Activated T-helper 1 cell treated with anti-CD3 and anti-CD28 coated beads, Interleukin-2, amount 50 U/mL, for 16 hours (primary cell): ENCODE measurements around the gene CLCF1.
A peak's percentile ranks its signal among the peaks of the same experiment; 100 is the strongest.

Experiments
- DNase-seq, 2 donors: peaks; one replicate each; pipeline ENCODE4 v3.0.0-alpha.2; 2020; ENCODE audit warnings: low read depth in 1 of 2, low spot score in 1 of 2

The CLCF1 gene

GRCh38 chr11:67357831-67358670 lies 15.3 kb downstream of the CLCF1 start:
- no peak for DNase-seq

DNA sequence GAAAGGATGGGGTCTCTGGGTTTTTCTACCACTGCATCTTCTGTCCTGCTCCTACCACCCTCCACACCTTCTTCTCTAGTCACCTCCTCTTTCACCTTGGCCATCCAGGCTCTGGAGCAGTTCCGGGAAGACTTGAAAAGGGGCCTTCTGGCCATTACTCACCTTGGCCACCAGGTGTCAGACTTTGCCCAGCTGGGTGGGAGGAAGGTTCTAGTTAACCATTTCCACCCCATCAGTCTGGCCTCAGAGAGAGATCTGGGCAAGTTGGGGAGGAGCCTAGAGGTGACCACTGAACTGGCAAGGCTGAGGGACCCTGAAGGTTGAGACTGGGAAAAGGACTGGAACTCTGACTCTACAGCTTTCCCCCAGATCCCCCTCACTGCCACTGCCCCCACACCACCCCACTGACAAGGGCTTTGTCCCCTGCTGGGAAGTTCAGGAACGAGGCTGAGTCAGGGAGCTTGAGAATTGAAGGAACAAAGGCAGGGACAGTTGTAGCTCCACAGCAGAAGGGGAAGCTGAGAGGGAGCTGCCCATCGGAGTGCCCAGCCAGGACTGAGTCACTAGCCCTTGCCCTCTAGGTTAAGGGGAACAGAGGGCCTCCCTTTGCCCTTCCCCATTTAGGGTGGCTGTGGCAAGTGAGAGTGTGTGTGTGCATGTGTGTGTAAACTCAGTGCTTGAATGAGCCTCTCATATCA lies 16.4 kb downstream of the CLCF1 start:
- DNase-seq, result peak; percentile 40 to 53

- DNase-seq, result no peak
Observed at GRCh38 chr11:67356387-67356863, 17.0 kb downstream of the CLCF1 start.

DNA sequence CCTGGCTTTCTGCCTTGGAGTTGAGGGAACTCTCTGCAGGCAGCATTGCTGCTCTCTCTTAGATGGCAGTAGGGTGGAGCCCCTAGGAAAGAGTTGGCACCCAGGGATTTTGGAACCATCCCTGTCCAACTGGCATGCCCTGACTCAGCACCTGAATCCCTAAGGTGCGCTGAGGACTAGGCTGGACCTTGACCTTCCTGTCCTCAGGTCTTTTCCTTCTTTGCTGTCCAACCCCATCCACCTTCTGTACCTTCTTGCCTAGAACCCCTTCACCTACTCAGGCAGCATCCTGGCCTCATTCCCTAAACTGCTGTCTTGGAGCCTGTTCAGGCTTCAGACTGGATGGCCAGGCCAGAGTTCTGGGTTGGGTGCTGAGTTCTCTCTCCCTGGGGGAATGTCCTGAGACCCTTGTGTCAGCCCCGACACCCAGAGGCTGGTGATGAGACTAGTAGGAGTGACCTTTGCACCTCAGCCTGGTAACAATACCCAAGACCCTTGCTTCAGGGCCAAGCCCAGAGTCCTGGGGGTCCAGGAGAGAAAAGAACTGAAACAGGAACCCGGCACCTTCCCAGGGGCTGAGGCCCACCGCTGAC lies 17.5 kb downstream of the CLCF1 start:
- DNase-seq, result no peak

GRCh38 chr11:67355023-67355793 lies 18.2 kb downstream of the CLCF1 start:
- no peak for DNase-seq

DNA sequence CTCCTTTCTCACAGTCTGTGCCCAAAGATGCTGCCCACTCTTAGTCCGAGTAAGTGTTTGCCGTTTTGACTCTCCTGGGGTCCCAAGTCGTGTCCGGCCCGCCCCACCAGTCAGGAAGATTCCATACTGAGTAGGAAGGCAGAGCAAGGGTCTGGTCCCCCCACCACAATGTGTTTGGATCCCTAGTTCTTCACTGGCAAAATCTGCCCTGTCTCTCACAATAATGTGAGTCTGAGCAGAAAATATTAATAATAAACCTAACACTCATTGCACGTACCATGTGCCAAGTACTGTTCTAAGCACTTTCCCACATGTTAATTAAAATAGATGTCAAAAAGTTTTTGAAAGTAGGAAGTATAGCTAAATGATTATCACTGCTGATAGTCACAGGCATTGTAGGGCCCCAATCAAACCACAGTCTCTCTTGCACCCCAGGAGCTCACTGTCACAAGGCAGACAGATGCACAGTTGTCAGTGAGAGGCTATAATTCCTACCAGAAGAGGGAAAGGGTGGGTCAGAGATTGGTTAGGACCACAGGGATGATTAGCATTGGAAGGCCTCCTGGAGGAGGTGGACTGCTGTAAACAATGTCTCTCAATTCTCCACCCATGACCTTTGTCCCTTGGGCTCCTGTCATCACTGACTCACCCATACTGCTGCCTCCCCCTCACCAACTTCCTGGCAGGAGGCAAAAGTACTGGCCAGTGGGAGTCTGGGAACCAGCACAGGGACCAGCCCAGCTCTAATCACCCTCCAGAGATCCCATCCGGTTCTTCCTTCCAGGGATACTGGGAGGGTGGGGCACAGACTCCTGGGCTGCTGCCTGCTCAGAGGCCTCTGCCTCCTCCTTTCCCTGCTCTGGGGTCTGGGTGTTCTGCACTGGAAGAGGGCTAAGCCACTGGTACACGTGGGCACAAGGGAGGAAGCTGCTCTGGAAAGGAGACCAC lies 19.0 kb downstream of the CLCF1 start:
- DNase-seq, result no peak

DNA sequence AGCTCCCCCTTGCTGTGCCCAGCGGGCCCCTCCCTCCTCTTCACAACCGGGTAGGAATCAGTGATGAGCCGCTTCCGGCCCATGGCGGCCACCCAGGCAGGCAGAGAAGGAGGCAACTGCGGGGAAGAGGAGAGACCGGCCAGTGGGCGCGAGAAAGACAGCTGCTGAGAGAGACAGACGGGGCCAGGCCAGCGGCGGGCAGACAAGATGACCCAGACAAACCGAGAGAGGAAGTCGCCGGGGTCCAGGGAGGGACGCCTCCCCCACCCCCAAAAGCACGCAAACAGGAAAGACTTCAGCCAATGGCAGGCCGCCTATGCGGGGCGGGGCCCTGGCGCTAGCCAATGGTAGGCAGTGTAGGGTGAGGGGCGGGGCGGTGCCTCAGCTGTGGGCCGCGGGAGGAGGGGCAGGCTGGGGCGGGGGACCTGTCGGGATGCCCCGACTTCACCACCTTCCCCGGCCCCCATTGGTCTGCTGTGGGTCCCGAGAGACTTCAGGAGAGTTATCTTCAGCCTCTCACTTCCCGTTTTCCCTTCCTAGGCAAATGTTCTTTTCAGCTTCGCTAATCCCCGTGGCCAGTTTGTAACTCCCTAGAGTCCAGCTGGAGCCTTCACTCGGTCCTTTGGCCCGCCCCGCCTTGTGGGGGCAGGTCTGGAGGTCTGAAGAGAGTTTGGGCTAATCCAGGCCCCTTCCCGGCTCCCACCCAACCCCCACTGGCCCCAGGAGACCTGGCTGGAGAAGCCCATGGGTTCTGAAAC lies 19.9 kb downstream of the CLCF1 start, which contains the start of gene POLD4:
Gene POLD4 (minus strand): TSS at position 230 of the 758 bp plus-strand sequence. CDS start 147 bp downstream, at position 83.
- peak; percentile 90 to 91 for DNase-seq

GRCh38 chr11:67352546-67353316 lies 20.7 kb downstream of the CLCF1 start:
- no peak for DNase-seq

- peak; percentile 37 to 47 for DNase-seq
Observed at GRCh38 chr11:67351275-67352005, 22.0 kb downstream of the CLCF1 start.

GRCh38 chr11:67349928-67350465 lies 23.4 kb downstream of the CLCF1 start:
- no peak for DNase-seq

DNA sequence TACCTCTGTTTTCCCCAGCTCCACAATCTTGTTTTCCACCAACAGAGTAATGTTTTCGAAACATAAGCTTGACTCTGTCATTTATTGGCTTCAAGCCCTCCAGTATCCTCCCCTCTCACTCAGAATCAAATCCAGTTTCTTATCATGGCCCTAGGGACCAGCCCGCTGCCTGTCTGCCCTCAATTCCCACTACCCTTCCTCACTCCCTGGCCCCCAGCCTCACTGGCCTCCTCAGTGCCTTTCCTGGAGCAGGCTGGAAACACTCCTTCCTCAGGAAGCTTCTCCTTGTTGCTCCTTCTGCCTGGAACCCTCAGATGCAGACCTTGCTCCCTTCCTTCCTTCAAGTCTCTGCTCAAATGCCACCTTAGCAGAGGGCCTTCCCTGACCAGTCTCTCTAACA lies 23.9 kb downstream of the CLCF1 start:
- DNase-seq, result no peak

DNA sequence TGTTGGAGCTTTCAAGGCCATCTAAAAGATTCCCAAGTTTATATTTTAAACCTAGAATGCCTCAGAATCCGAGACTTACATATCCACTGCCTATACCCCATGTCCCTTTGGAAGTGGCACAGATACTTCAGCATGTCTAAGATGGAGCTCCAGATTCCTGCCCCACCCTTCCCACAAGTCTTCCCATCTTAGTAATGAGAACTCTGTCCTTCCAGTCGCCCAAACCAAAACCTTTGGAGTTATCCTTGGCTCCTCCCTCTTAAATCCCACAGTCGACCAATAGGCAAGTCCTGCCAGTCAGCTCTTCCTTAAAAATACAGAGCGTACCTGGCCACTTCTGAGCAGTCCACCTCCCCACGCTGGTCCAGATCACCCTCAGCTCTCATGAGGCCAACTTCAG lies 24.4 kb downstream of the CLCF1 start:
- no peak for DNase-seq

DNA sequence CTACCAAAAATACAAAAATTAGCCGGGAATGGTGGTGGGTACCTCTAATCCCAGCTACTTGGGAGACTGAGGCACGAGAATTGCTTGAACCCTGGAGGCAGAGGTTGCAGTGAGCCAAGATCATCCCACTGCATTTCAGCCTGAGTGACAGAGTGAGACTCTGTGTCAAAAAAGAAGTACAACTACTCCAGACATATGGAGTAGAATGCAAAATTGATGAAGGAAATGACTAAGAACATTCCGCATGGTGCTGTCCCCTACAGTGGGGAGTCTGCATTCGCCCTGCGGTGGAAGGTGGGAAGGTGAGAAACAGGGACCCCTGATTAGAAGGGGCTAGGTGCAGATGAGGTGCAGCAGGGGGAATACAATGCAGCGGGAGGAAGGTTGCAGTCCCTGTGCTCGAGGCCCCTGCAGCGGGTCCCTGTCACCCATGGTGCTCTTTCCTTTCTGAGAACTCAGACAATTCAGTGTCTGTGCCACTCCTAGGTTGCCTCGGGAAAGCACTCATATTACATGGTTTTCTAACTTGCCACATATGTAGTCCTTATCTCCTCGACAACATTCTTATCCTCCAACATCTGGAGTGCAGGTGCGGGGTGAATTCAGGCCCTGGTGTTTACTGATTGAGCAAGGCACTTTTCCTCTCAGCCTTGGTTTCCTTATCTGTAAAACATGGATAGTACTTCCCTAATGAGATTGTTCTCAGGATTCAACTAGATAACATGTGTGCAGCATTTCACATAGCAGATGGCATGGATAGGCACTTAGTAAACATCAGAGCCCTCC lies 25.2 kb downstream of the CLCF1 start:
- no peak for DNase-seq

DNA sequence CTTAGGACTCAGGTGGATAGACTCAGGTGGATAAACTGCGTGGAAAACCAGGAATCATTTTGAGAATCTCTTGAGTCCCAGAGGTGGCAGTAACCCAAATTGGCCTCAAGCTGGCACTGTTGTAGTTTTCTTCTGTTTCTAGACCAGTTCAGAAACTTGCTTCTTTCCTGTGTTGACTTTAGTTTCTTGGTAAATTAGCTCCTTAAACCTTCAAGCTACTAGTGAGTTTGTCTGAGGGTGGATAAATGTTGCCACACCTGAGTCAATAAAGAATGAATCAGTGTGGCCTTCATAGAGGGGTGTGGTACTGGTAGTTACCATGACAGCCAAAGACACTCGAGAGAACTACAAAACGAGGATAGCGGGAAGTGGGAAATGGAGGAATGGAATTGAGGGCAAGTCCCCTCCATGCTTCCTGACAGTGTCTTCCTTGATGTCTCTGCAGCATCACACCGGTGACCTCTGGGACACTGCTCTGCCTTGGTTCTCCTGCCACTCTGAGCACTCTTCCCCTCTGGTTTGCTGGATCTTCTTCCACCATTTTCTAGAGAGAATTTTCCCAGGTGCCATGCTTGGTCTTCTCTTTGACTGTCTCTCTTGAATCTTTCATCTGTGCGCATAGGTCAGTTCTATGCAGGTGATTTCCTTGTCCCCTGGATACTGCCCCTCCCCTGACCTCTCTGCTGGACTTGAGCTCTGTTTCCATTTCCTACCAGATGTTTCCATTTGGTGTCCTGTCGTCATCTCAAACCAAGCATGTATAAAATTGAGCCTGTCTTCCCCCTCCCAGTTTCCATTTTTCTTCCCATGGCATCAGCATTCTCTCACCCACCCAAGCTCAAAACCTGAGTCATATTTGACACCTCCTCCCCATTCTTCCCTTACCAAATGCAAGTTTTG lies 27.2 kb downstream of the CLCF1 start:
- no peak for DNase-seq

- DNase-seq, result no peak
Observed at GRCh38 chr11:67345247-67345919, 28.0 kb downstream of the CLCF1 start.
